Loucy (cell line): ENCODE data around the gene ZNF407.

Source experiments
- H2AFZ ChIP-seq: fragments of 200-600 bp; sonication (generic); 2 replicates; pipeline ENCODE4 v1.6.0; 2016; ENCODE audit warnings: antibody characterized with exemption, mild to moderate bottlenecking, low read length, moderate library complexity
- H3F3A ChIP-seq: fragments of 200-600 bp; 2 replicates; pipeline ENCODE4 v1.6.0; 2016; ENCODE audit warnings: antibody characterized with exemption, low read depth, mild to moderate bottlenecking
- H3K27me3 ChIP-seq: fragments of 200-600 bp; sonication (generic); 2 replicates; pipeline ENCODE4 v1.6.1; 2014; ENCODE audit warnings: low read length, mild to moderate bottlenecking; ENCODE audit not compliant: insufficient read depth, poor library complexity, severe bottlenecking
- H3K36me3 ChIP-seq: fragments of 200-600 bp; sonication (generic); 2 replicates; pipeline ENCODE4 v1.6.1; 2016; ENCODE audit warnings: low read length; ENCODE audit not compliant: insufficient read depth
- H3K4me1 ChIP-seq: fragments of 200-600 bp; sonication (generic); 2 replicates; pipeline ENCODE4 v1.5.1; 2014; ENCODE audit warnings: low read length, mild to moderate bottlenecking; ENCODE audit not compliant: insufficient read depth, poor library complexity, severe bottlenecking
- H3K4me2 ChIP-seq: fragments of 200-600 bp; sonication (generic); 2 replicates; pipeline ENCODE4 v1.6.0; 2014; ENCODE audit warnings: antibody characterized with exemption, low read length, low read depth, mild to moderate bottlenecking; ENCODE audit not compliant: poor library complexity, severe bottlenecking
- H3K4me3 ChIP-seq: fragments of 200-600 bp; sonication (generic); 2 replicates; pipeline ENCODE4 v1.5.1; 2014; ENCODE audit warnings: low read length, mild to moderate bottlenecking, mixed read lengths; ENCODE audit not compliant: poor library complexity, severe bottlenecking
- H3K79me2 ChIP-seq: fragments of 200-600 bp; sonication (generic); 2 replicates; pipeline ENCODE4 v1.6.1; 2014; ENCODE audit warnings: low read length; ENCODE audit not compliant: insufficient read depth
- H3K9ac ChIP-seq: fragments of 200-600 bp; sonication (generic); 2 replicates; pipeline ENCODE4 v1.6.0; 2014; ENCODE audit warnings: mild to moderate bottlenecking, low read depth, low read length, moderate library complexity; ENCODE audit not compliant: poor library complexity, severe bottlenecking
- H3K9me2 ChIP-seq: fragments of 200-600 bp; sonication (generic); replicated peaks from 2 replicates; pipeline ENCODE4 v1.6.1; 2016; ENCODE audit warnings: low read depth, low read length, mixed read lengths
- H3K9me3 ChIP-seq: fragments of 200-600 bp; sonication (generic); 2 replicates; pipeline ENCODE4 v1.6.1; 2014; ENCODE audit warnings: mild to moderate bottlenecking, antibody characterized with exemption, low read length, low read depth; ENCODE audit not compliant: insufficient read depth
- H4K20me1 ChIP-seq: fragments of 200-600 bp; sonication (generic); 2 replicates; pipeline ENCODE4 v1.6.0; 2014; ENCODE audit warnings: antibody characterized with exemption, low read length, mild to moderate bottlenecking; ENCODE audit not compliant: insufficient read depth, poor library complexity, severe bottlenecking
- EZH2phosphoT487 ChIP-seq: fragments of 200-600 bp; IDR thresholded peaks from 2 replicates; pipeline ENCODE4 v1.6.1; 2018; ENCODE audit warnings: antibody characterized with exemption, mild to moderate bottlenecking, moderate library complexity, borderline replicate concordance
- TF ChIP-seq, protein P1 (sequence below): fragments of 200-600 bp; sonication (generic); conservative IDR thresholded peaks from 2 replicates; pipeline ENCODE4 v1.5.1; 2014; ENCODE audit warnings: mild to moderate bottlenecking, antibody characterized with exemption, low read length

The ZNF407 gene

DNA sequence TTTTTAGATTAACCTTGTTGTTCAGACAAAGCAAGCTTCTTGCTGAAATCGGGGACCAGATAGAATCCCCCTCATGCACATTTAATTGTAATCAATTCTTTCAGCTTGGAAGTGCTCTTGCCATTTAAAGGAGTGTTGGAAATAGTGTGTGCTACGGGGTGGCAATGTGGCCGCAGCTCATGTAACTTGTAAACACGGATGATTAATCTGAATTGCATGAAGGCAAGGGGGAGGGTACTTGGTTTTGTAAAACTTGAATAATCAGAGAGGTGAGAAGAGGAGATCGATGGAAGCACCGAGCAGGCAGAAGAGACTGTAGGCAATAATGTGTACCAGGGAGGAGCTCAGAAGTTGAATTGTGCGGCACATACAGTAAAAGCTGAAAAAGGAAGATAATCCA lies 337.8 kb downstream of the ZNF407 start:
- no peaks in the 10 kb centered on the region for H3K9me2 ChIP-seq

DNA sequence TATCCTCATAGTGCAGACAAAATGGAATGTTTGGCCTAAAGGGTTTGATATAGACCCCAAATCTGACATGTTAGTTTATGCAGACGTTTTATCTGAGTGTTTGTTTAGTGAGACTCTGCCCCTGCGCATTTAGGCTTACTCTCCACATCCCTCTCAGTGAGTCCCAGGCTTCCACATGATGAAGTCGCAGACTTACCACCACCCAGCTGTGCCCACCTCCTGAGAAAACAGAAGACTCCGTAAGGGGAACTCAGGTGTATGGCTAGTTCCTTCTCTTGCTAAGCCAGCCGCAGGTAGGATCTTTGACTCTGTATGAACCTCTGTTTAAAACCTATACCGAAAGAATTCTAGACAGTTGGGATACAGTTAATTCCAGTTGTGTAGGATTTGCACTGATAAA lies 338.7 kb downstream of the ZNF407 start:
- H3K36me3 ChIP-seq: no peaks in the 10 kb centered on the region
- H3K4me2 ChIP-seq: no peak overlapping the region
- H3K79me2 ChIP-seq: no peaks in the 10 kb centered on the region
- H3K4me1 ChIP-seq: peaks cover 12% of the 10 kb centered on the region
- no peaks in the 10 kb centered on the region for H3K27me3 ChIP-seq
- no peak overlapping the region for H3K4me3 ChIP-seq
- no peaks in the 10 kb centered on the region for H4K20me1 ChIP-seq
- no peak overlapping the region for H2AFZ ChIP-seq
- H3K9me2 ChIP-seq: no peaks in the 10 kb centered on the region
- no peaks in the 10 kb centered on the region for H3F3A ChIP-seq
- H3K9ac ChIP-seq: no peak overlapping the region
- TF ChIP-seq, protein P1, sequence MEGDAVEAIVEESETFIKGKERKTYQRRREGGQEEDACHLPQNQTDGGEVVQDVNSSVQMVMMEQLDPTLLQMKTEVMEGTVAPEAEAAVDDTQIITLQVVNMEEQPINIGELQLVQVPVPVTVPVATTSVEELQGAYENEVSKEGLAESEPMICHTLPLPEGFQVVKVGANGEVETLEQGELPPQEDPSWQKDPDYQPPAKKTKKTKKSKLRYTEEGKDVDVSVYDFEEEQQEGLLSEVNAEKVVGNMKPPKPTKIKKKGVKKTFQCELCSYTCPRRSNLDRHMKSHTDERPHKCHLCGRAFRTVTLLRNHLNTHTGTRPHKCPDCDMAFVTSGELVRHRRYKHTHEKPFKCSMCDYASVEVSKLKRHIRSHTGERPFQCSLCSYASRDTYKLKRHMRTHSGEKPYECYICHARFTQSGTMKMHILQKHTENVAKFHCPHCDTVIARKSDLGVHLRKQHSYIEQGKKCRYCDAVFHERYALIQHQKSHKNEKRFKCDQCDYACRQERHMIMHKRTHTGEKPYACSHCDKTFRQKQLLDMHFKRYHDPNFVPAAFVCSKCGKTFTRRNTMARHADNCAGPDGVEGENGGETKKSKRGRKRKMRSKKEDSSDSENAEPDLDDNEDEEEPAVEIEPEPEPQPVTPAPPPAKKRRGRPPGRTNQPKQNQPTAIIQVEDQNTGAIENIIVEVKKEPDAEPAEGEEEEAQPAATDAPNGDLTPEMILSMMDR: no peak
- TF ChIP-seq EZH2phosphoT487: no peak
- H3K9me3 ChIP-seq: no peaks in the 10 kb centered on the region

More for the DNA sequence above, 337.8 kb downstream of the ZNF407 start:
- H2AFZ ChIP-seq: no peak overlapping the region
- no peaks in the 10 kb centered on the region for H3F3A ChIP-seq
- H3K9me3 ChIP-seq: no peaks in the 10 kb centered on the region
- TF ChIP-seq, protein P1: no peak
- no peak for TF ChIP-seq EZH2phosphoT487
- H3K4me2 ChIP-seq: no peak overlapping the region
- H4K20me1 ChIP-seq: no peaks in the 10 kb centered on the region
- no peak overlapping the region for H3K4me3 ChIP-seq
- H3K9ac ChIP-seq: no peak overlapping the region
- peaks cover 12% of the 10 kb centered on the region for H3K4me1 ChIP-seq
- H3K79me2 ChIP-seq: no peaks in the 10 kb centered on the region
- no peaks in the 10 kb centered on the region for H3K36me3 ChIP-seq
- H3K27me3 ChIP-seq: no peaks in the 10 kb centered on the region

DNA sequence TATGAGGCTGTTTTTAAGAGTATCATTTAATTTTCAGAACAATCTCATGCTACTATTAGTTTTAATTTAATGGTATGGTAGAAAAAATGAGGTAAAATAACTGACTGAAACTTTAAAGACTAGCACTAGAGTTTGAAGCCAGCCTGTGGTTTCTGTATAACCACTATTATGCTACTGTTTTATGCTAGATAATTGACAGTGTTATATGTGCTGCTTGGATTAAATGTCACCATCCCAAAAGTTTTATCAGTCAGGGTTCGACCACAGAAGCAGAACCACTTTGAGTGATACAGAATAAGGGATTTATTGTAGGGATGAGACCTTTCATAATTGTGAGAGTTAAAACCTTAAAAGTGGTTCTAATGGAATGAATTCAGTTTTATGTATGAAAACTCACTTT lies 339.6 kb downstream of the ZNF407 start:
- Histone ChIP-seq H4K20me1 (no peaks in the 10 kb centered on the region), H3K36me3 (no peaks in the 10 kb centered on the region), H3K4me1 (peaks cover 14% of the 10 kb centered on the region), H3K79me2 (no peaks in the 10 kb centered on the region), H3K4me3 (no peak overlapping the region), H3F3A (no peaks in the 10 kb centered on the region), H3K9me2 (no peaks in the 10 kb centered on the region), H3K4me2 (peak overlapping the region; percentile 2), H3K9me3 (no peaks in the 10 kb centered on the region), H3K9ac (no peak overlapping the region), H3K27me3 (no peaks in the 10 kb centered on the region), H2AFZ (no peak overlapping the region)
- TF ChIP-seq, protein P1: no peak
- TF ChIP-seq EZH2phosphoT487: no peak
